GM12878 (cell line): ENCODE results near the gene KAT2A. TPM values are rescaled to one million over a fixed set of nuclear protein-coding genes. Genes with fewer than 3 reads are reported as not detected.

ENCODE experiments used
- ATAC-seq: fragments of 200-7000 bp; cut with Tn5 transposase; 3 replicates; pipeline ENCODE4 v1.9.1; 2020; ENCODE audit warnings: mild to moderate bottlenecking, moderate library complexity
- BruUV-seq: library from RNA; stranded (reverse); fragments of 400-500 nt; replicated peaks from 2 replicates; lab custom pipeline; 2021; lab: Mats Ljungman, UMichigan
- CTCF ChIA-PET: fragments of 300-600 bp; sonication (Branson Sonifier 250); formaldehyde crosslinking; extraction: SDS; loops from one replicate; lab custom pipeline; 2021; ENCODE audit warnings: inconsistent platforms; lab: Yijun Ruan, JAX
- POLR2A ChIA-PET: fragments of 350-600 bp; formaldehyde crosslinking; extraction: SDS; loops from one replicate; lab custom pipeline; 2021; ENCODE audit warnings: inconsistent platforms; lab: Charles Lee
- RAD21 ChIA-PET: fragments of 300-600 bp; sonication (Branson Sonifier 250); formaldehyde crosslinking; loops from one replicate; lab custom pipeline; 2023; ENCODE audit warnings: antibody characterized with exemption; ENCODE audit not compliant: unreplicated experiment; lab: Charles Lee
- SMC1A ChIA-PET: fragments of 300-600 bp; sonication (Branson Sonifier 250); formaldehyde crosslinking; loops from one replicate; lab custom pipeline; 2023; ENCODE audit not compliant: unreplicated experiment, uncharacterized antibody; lab: Charles Lee
- DNase-seq: peaks from one replicate; pipeline ENCODE4 v3.0.0-alpha.2; 2011; ENCODE audit warnings: low read depth, low spot score
- FAIRE-seq: peaks from 3 replicates; lab custom pipeline; 2011; peaks lifted over from hg19 to GRCh38; lab: Jason Lieb, UNC
- H2AFZ ChIP-seq: 2 replicates; pipeline ENCODE4 v1.6.0; 2011; ENCODE audit warnings: low read depth, low read length, control low read depth; ENCODE audit not compliant: control insufficient read depth
- H3K27ac ChIP-seq: 2 replicates; pipeline ENCODE4 v1.5.1; 2011; ENCODE audit warnings: control low read depth; ENCODE audit not compliant: control insufficient read depth, insufficient read depth
- H3K27me3 ChIP-seq, 2 experiments: replicated peaks in 1 of 2; 2 replicates each; pipeline versions ENCODE4 v1.6.0 to v1.6.1; 2011; ENCODE audit warnings: low read length in 1 of 2; ENCODE audit not compliant: control insufficient read depth in 2 of 2, insufficient read depth in 2 of 2
- H3K36me3 ChIP-seq, 2 experiments: 2 replicates each; pipeline ENCODE4 v1.5.1; 2011; ENCODE audit warnings: low read length in 1 of 2; ENCODE audit not compliant: control insufficient read depth in 2 of 2, insufficient read depth in 2 of 2
- H3K4me1 ChIP-seq: 2 replicates; pipeline ENCODE4 v1.6.1; 2011; ENCODE audit warnings: mild to moderate bottlenecking, low read length, moderate library complexity, mixed read lengths; ENCODE audit not compliant: control insufficient read depth, insufficient read depth
- H3K4me2 ChIP-seq: 2 replicates; pipeline ENCODE4 v1.6.0; 2011; ENCODE audit warnings: control low read depth; ENCODE audit not compliant: control insufficient read depth, insufficient read depth
- H3K4me3 ChIP-seq: fragments of 200-600 bp; sonication (generic); 2 replicates; pipeline ENCODE4 v1.5.1; 2016
- H3K79me2 ChIP-seq: 2 replicates; pipeline ENCODE4 v1.6.0; 2011; ENCODE audit warnings: low read length; ENCODE audit not compliant: control insufficient read depth, insufficient read depth
- H3K9ac ChIP-seq: 2 replicates; pipeline ENCODE4 v1.8.0; 2011; ENCODE audit warnings: low read length, control low read depth, mixed read lengths; ENCODE audit not compliant: control insufficient read depth, insufficient read depth
- H3K9me3 ChIP-seq: replicated peaks from 3 replicates; pipeline ENCODE4 v1.5.1; 2011; ENCODE audit warnings: mild to moderate bottlenecking, low read length; ENCODE audit not compliant: control insufficient read depth, insufficient read depth
- H4K20me1 ChIP-seq: 2 replicates; pipeline ENCODE4 v1.6.0; 2011; ENCODE audit not compliant: control insufficient read depth, insufficient read depth
- BHLHE40 ChIP-seq, 2 experiments: fragments of 450-650 bp in 1 of 2; IDR thresholded peaks; 2 replicates each; pipeline ENCODE4 v1.6.1; 2011 to 2017; ENCODE audit warnings: low read depth in 2 of 2, borderline replicate concordance in 1 of 2, improper control_type of control experiment in 1 of 2, low read length in 1 of 2, mild to moderate bottlenecking in 1 of 2
- CBX3 ChIP-seq: fragments of 200-600 bp; sonication (generic); IDR thresholded peaks from 2 replicates; pipeline ENCODE4 v1.6.1; 2016; ENCODE audit warnings: low read depth, borderline replicate concordance
- CHD1 ChIP-seq: IDR thresholded peaks from 2 replicates; pipeline ENCODE4 v1.6.1; 2012; ENCODE audit warnings: low read depth, low read length, improper control_type of control experiment
- ESRRA ChIP-seq: IDR thresholded peaks from 2 replicates; pipeline ENCODE4 v1.6.1; 2012; ENCODE audit warnings: mild to moderate bottlenecking, low read length, improper control_type of control experiment
- ETV6 ChIP-seq, 2 experiments: fragments of 450-650 bp in 1 of 2; IDR thresholded peaks in 1 of 2; conservative IDR thresholded peaks in 1 of 2; 2 replicates each; pipeline ENCODE4 v1.6.1; 2014; ENCODE audit warnings: antibody characterized with exemption in 1 of 2, borderline replicate concordance in 1 of 2, low read depth in 1 of 2, mild to moderate bottlenecking in 1 of 2, moderate library complexity in 1 of 2
- HDAC2 ChIP-seq: fragments of 200-600 bp; sonication (generic); IDR thresholded peaks from 2 replicates; pipeline ENCODE4 v1.6.1; 2017
- IKZF1 ChIP-seq: fragments of 450-650 bp; conservative IDR thresholded peaks from 2 replicates; pipeline ENCODE4 v1.6.1; 2017; ENCODE audit warnings: antibody characterized with exemption, mild to moderate bottlenecking
- IRF4 ChIP-seq: IDR thresholded peaks from 2 replicates; pipeline ENCODE4 v1.6.1; 2011; ENCODE audit warnings: low read depth, low read length
- NFYB ChIP-seq: IDR thresholded peaks from 2 replicates; pipeline ENCODE4 v1.6.1; 2011; ENCODE audit warnings: low read depth, mild to moderate bottlenecking, low read length, improper control_type of control experiment, moderate library complexity; ENCODE audit not compliant: insufficient read depth
- PRDM15 ChIP-seq: fragments of 450-650 bp; formaldehyde crosslinking; IDR thresholded peaks from 2 replicates; pipeline ENCODE4 v1.4.0; 2020; ENCODE audit warnings: mild to moderate bottlenecking, moderate library complexity
- SIX5 ChIP-seq: IDR thresholded peaks from 2 replicates; pipeline ENCODE4 v1.6.1; 2011; ENCODE audit warnings: mild to moderate bottlenecking, low read depth, low read length, moderate library complexity; ENCODE audit not compliant: severe bottlenecking
- SP1 ChIP-seq: IDR thresholded peaks from one replicate; pipeline ENCODE4 v1.6.1; 2011; ENCODE audit warnings: low read depth, low read length
- USF1 ChIP-seq: IDR thresholded peaks from 2 replicates; pipeline ENCODE4 v1.6.1; 2011; ENCODE audit warnings: borderline replicate concordance, low read depth, mild to moderate bottlenecking, moderate library complexity, mixed read lengths, low read length; ENCODE audit not compliant: insufficient read depth; ENCODE audit errors: extremely low read length
- WGBS: methylation state at CpG from one replicate; pipeline ENCODE4 v1.1.6; 2016; ENCODE audit warnings: low lambda C conversion rate; ENCODE audit not compliant: insufficient replicate concordance, insufficient coverage; ENCODE audit errors: missing lambda C conversion rate; 5-methylcytosine and 5-hydroxymethylcytosine counted together
- in situ Hi-C: fragments of 300-500 bp; cut with MboI; formaldehyde crosslinking; loops from 9 replicates; pipeline ENCODE4 v1.14.3; 2018; ENCODE audit warnings: mixed read lengths
- intact Hi-C: fragments of 100-400 bp; cut with micrococcal nuclease; formaldehyde crosslinking; loops from one replicate; pipeline ENCODE4 v1.14.2; 2022; ENCODE audit not compliant: unreplicated experiment
- polyA plus RNA-seq, 11 experiments: library from polyadenylated mRNA; depleted of rRNA in 4 of 11; unstranded in 6 of 11; stranded (reverse) in 5 of 11; fragments of >200 nt; fragmentation: Nextera tagmentation in 4 of 11; fragmentation: Illumina TruSeq in 1 of 11; extraction: Ambion mirVana in 4 of 11; extraction: Trizol in 1 of 11; gene quantifications; 1 replicate in 1 of 11; 2 replicates in 10 of 11; pipeline versions ENCODE4 v1.2.1 to v1.2.3, GENCODE V29; 2011 to 2016; ENCODE audit warnings: inconsistent platforms in 2 of 11, missing spikeins in 2 of 11, low read depth in 1 of 11
- total RNA-seq, 4 experiments: library from RNA; depleted of rRNA in 3 of 4; stranded (reverse); fragments of >200 nt in 3 of 4; fragmentation: Illumina TruSeq in 1 of 4; extraction: Trizol in 1 of 4; gene quantifications; 2 replicates each; pipeline versions ENCODE4 v1.2.1 to v1.2.3, GENCODE V29; 2013 to 2021

Gene KAT2A
- total and polyA plus RNA-seq, 10 of the 15 experiments (the other 5 are each of a cell fraction or from before 2014, with no cell fraction given) = 0.85 to 47.5 (median 14.6) TPM

GRCh38 chr17:42159796-42160530 lies 38.8 kb upstream of the KAT2A start:
- no peaks in the 10 kb centered on the region for H3K36me3 ChIP-seq
- TF ChIP-seq PRDM15 (CRISPR knock-in tag) (no peak), SP1 (no peak), ETV6 (conservative IDR thresholded peaks at IDR 0.05 in 1 of 2, IDR thresholded peaks at IDR 0.05 in 1 of 2; ENCODE audit: borderline replicate concordance in 1 of 2, low read depth in 1 of 2) (no peak), IKZF1 (no peak), USF1 (no peak), SIX5 (no peak), IRF4 (no peak), CHD1 (no peak), BHLHE40 (IDR thresholded peaks at IDR 0.05; ENCODE audit: borderline replicate concordance in 1 of 2, low read depth in 2 of 2, low read length in 1 of 2) (no peak), HDAC2 (no peak), CBX3 (no peak), NFYB (no peak), ESRRA (no peak)
- TF ChIP-seq, all 136 proteins: peak for 0
- FAIRE-seq = no peak
- ChIA-PET RAD21 (interaction anchor here (0.7 to 1.1 kb wide), 2 partner anchors 22 to 29 kb away, joined by 3 read pairs; no protein-coding TSS in a partner anchor), POLR2A (interaction anchor here (0.6 to 1.0 kb wide), 5 partner anchors 24 to 317 kb away, joined by 3 to 5 read pairs (median 5); no protein-coding TSS in a partner anchor), SMC1A (no interaction called here), CTCF (interaction anchor here (0.6 to 1.0 kb wide), 3 partner anchors 19 to 247 kb away, joined by 3 read pairs; partner anchors contain the start of gene GHDC)
- H3K4me2 ChIP-seq = no peak overlapping the region
- H3K4me1 ChIP-seq = peaks cover 9% of the 10 kb centered on the region
- BruUV-seq = no TSS peak
- H3K9ac ChIP-seq = no peak overlapping the region
- H3K9me3 ChIP-seq = no peaks in the 10 kb centered on the region
- no peak overlapping the region for H3K27ac ChIP-seq
- DNase-seq = no peak
- in situ Hi-C loops = no loop called here
- no peaks in the 10 kb centered on the region for H3K79me2 ChIP-seq
- 71% methylated on average over 14 of the region's 14 CpGs for whole genome bisulfite sequencing
- no peaks in the 10 kb centered on the region for H3K27me3 ChIP-seq
- H3K4me3 ChIP-seq = no peak overlapping the region
- no peak overlapping the region for H2AFZ ChIP-seq
- H4K20me1 ChIP-seq = no peaks in the 10 kb centered on the region
- no peak for ATAC-seq
- intact Hi-C loops = no loop called here
